ENCODE measurements around the gene HAUS3. TPM values are rescaled to one million over a fixed set of nuclear protein-coding genes. Genes with fewer than 3 reads are reported as not detected.

HAUS3 gene
- total RNA-seq, 2 donors from 2014 or later = 3.7 to 4.1 TPM

DNA sequence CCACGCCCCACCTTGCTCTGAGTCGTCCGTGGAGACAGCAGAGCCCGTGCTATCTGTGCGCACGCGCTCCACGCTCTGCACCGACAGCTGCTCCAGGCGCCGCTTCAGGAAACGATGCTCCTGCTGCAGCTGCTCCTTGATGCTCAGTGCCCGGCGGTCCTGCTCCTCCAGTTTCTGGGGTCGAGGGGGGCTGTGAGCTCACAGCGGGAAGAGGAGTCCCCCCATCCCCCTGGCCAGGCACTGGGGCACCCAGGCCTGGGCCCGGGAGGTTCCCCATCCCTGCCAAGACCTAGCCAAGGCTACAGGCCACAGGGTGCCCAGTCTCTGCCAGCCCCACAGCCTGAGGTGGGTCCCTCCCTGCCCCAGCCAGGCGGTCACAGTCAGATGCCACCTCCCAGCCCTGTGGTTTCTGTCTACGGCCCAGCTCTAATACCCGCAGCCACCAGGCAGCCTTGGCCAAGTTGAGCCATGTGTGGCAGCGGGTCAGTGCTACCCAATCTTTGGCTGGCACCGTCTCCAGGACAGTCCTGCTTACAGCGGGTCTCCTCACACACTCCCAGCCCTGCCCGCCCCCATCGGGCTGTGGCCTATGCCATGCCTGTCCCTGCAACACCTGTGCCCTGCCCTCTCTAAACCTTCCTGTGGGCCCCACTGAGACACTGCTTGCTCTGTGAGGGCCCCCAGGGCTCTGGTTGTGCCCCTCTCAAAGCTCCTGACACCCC, 9.3 kb upstream of the HAUS3 start:
- no peaks in the 10 kb centered on the region for H3K27me3 ChIP-seq
- DNase-seq (ENCODE audit: low spot score) = peak; percentile 44
- H3K9me3 ChIP-seq = no peaks in the 10 kb centered on the region
- H3K4me3 ChIP-seq = no peak overlapping the region
- peaks cover 0 to 30% of the 10 kb centered on the region in 2 donors for H3K4me1 ChIP-seq
- H3K27ac ChIP-seq = no peak overlapping the region
- TF ChIP-seq, protein P1, sequence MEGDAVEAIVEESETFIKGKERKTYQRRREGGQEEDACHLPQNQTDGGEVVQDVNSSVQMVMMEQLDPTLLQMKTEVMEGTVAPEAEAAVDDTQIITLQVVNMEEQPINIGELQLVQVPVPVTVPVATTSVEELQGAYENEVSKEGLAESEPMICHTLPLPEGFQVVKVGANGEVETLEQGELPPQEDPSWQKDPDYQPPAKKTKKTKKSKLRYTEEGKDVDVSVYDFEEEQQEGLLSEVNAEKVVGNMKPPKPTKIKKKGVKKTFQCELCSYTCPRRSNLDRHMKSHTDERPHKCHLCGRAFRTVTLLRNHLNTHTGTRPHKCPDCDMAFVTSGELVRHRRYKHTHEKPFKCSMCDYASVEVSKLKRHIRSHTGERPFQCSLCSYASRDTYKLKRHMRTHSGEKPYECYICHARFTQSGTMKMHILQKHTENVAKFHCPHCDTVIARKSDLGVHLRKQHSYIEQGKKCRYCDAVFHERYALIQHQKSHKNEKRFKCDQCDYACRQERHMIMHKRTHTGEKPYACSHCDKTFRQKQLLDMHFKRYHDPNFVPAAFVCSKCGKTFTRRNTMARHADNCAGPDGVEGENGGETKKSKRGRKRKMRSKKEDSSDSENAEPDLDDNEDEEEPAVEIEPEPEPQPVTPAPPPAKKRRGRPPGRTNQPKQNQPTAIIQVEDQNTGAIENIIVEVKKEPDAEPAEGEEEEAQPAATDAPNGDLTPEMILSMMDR (IDR thresholded peaks at IDR 0.05) = no peak
- peaks cover 61% of the 10 kb centered on the region for H3K36me3 ChIP-seq

DNA sequence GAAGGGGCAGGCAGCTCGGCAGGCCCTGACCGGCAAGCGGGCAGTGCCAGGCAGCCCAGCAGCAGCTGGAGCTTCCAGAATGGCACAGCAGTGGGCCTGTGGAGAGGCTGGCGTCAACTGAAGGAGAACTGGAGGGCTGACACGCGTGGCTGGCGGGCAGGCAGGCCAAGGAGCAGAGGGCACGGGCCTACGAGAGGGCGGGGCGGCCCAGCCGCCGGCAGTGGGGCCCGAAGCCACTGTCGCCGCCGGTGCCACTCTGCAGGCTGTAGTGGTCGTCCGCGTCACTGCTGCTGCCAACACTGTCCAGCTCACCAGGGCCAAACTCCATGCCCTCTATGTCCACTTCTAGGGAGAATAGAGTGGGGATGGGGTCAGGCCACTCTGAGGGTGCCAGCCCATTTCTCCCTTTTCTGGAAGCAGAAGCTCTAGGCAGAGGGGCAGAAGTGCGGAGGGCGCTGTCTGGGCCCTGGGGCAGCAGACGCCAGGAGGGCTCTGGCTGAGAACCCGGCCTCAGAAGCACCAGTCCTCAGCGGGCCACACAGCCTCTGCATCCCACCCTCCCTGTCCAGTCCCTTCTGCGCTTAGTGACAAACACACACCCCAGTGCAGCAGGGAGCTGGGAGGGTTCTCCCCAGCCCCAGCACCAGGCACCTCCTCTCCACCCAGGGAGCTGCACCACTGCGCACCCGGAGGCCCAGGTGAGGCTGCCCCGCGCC, 8.6 kb upstream of the HAUS3 start:
- peak; percentile 52 for DNase-seq (ENCODE audit: low spot score)
- Histone ChIP-seq H3K27me3 (no peaks in the 10 kb centered on the region), H3K4me3 (no peak overlapping the region), H3K27ac (no peak overlapping the region), H3K4me1 (peaks cover 0 to 26% of the 10 kb centered on the region in 2 donors), H3K9me3 (no peaks in the 10 kb centered on the region), H3K36me3 (peaks cover 61% of the 10 kb centered on the region)
- TF ChIP-seq, protein P1 (IDR thresholded peaks at IDR 0.05) = no peak

DNA sequence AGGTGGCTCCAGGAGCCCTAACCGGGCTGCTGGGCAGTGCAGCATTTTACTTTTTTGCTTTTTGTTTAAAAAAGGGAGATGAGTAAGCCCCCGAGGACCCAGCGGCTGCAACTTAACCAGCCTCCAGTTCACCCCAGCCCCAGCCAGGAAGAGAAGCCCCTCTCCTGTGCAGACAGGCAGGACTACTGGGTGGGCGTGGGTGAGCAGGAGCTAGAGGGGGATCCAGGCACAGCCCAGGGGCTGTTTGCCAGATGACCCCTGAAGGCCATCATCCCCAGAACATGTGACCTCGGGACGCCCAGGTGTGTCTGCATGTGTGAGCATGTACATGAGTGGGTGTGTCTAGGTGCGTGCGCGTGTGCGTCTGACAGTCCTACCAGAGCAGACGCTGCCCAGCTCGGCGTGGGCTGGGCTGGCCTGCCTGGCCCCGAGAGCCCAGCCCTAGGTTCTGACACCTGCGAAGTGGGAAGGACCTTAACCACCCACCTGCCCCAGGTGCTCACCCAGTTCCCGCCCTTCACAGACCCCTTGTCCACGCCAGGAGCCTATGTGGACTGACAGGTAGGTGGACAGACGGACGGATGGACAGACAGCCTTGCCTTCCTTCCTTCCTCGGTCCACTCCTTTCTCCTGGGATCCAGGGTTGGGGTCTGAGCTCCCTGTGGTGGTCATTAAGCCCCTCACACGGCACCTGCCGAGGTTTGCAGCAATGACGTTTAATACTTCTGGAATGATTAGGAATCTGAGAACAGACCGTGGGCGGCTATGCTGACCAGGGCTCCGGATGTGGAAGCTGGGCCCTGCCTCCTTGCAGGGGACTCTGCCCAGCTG, 7.8 kb upstream of the HAUS3 start:
- Histone ChIP-seq H3K4me1 (peaks cover 0 to 26% of the 10 kb centered on the region in 2 donors), H3K9me3 (no peaks in the 10 kb centered on the region), H3K27me3 (no peaks in the 10 kb centered on the region), H3K4me3 (no peak overlapping the region), H3K36me3 (peaks cover 56% of the 10 kb centered on the region), H3K27ac (no peak overlapping the region)
- peak; percentile 49 for DNase-seq (ENCODE audit: low spot score)
- TF ChIP-seq, protein P1 (IDR thresholded peaks at IDR 0.05) = no peak

DNA sequence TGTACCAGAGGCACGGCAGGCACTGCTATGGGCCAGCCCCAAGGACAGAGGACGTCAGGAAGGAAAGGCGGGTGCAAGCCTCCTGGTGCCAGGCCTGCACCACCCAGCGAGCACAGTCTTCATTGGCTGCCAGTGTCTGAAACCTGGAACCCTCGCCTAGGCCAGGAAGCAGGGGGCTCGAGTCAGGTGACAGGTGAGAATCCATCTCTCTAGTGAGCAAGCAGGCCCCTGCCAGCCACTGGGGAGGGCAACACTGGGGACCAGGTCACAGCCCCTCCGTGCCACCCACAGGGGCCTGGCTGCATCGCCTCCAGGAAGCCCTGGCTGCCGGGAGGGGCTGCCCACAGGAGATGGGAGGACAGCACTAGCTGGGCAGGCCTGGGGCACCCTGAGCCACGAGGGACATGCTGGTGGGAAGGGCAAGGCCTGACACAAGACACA, 6.9 kb upstream of the HAUS3 start:
- H3K36me3 ChIP-seq = peaks cover 47% of the 10 kb centered on the region
- TF ChIP-seq, protein P1 (IDR thresholded peaks at IDR 0.05) = no peak
- H3K27me3 ChIP-seq = no peaks in the 10 kb centered on the region
- H3K27ac ChIP-seq = no peak overlapping the region
- peak; percentile 46 for DNase-seq (ENCODE audit: low spot score)
- H3K4me3 ChIP-seq = no peak overlapping the region
- H3K9me3 ChIP-seq = no peaks in the 10 kb centered on the region
- H3K4me1 ChIP-seq = peaks cover 0 to 29% of the 10 kb centered on the region in 2 donors

DNA sequence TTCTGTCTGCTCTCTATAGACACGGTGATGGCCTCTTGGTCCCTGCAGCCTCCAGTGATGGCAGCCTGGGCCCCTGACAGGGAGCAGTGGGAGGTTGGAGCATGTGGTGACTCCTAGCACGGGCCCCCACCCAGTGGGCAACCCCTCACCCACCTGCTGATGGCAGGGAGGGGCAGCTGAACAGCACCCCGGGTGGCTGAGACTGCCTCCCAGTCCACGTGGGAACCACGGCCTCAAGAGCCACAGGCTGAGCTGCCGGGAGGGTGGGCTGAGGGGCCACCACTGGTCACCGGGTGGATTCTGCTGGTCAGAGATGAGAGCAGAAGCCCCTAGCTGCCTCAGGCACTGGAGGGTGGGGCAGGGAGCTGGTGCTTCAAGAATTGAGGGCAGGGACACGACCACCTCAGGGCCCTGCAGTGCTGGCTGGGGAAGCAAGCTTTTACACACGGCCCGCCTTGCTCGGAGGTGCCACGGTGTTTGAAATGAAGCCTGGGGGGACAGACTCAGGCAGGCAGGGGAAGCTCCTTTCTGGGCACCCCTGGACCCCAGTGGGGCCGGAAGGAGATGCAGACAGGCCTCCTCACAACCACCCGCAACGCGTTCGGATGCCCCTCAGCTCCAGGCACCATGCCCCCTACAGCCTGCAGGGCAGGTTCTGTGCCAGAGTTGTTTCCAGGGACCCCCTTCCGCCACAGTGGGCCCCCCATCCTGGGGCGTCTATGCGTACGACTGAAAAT, 6.3 kb upstream of the HAUS3 start:
- no peak overlapping the region for H3K27ac ChIP-seq
- DNase-seq (ENCODE audit: low spot score) = peak; percentile 46
- peaks cover 0 to 29% of the 10 kb centered on the region in 2 donors for H3K4me1 ChIP-seq
- peaks cover 41% of the 10 kb centered on the region for H3K36me3 ChIP-seq
- no peaks in the 10 kb centered on the region for H3K27me3 ChIP-seq
- H3K9me3 ChIP-seq = no peaks in the 10 kb centered on the region
- H3K4me3 ChIP-seq = no peak overlapping the region
- TF ChIP-seq, protein P1 (IDR thresholded peaks at IDR 0.05) = no peak
